Activated CD4-positive, alpha-beta T cell treated with anti-CD3 and anti-CD28 coated beads, Interleukin-2, amount 50 U/mL, for 1 hour (primary cell): ENCODE data around the gene IKBKG.
"Not testable (repeated sequence)": the region's sequence is repeated elsewhere in the genome, so short reads cannot be mapped to it uniquely, and the experiment has no call there.

ENCODE experiments used
- DNase-seq: peaks from one replicate; pipeline ENCODE4 v3.0.0-alpha.2; 2020

Gene IKBKG

GRCh38 chrX:154560326-154560725 is 12.9 kb downstream of the IKBKG start:
- DNase-seq = not testable (repeated sequence)

GRCh38 chrX:154562295-154562694 is 14.9 kb downstream of the IKBKG start:
- DNase-seq = not testable (repeated sequence)

- DNase-seq = not testable (repeated sequence)
Observed at GRCh38 chrX:154570361-154570760, 22.9 kb downstream of the IKBKG start.

- not testable (repeated sequence) for DNase-seq
Observed at GRCh38 chrX:154573061-154573460, 25.6 kb downstream of the IKBKG start.

GRCh38 chrX:154575076-154575475 is 27.7 kb downstream of the IKBKG start:
- DNase-seq = not testable (repeated sequence)

- not testable (repeated sequence) for DNase-seq
Observed at GRCh38 chrX:154582994-154583393, 35.6 kb downstream of the IKBKG start.

GRCh38 chrX:154584585-154585183 is 37.3 kb downstream of the IKBKG start, which contains the start of gene CTAG1A:
Gene CTAG1A, plus strand, starts transcription at chrX:154585133. Its CDS starts 74 bp downstream, at chrX:154585207.
- not testable (repeated sequence) for DNase-seq

GRCh38 chrX:154590415-154590814 is 43.0 kb downstream of the IKBKG start:
- DNase-seq = not testable (repeated sequence)

- DNase-seq = no peak
Observed at GRCh38 chrX:154592505-154592904, 45.1 kb downstream of the IKBKG start.

- no peak for DNase-seq
Observed at GRCh38 chrX:154593201-154593600, 45.8 kb downstream of the IKBKG start.

GRCh38 chrX:154594491-154594890 is 47.1 kb downstream of the IKBKG start:
- DNase-seq = no peak

- DNase-seq = no peak
Observed at GRCh38 chrX:154595559-154596249, 48.3 kb downstream of the IKBKG start.

- DNase-seq = no peak
Observed at GRCh38 chrX:154596290-154596929, 49.0 kb downstream of the IKBKG start.

GRCh38 chrX:154597221-154597620 is 49.8 kb downstream of the IKBKG start:
- no peak for DNase-seq

- DNase-seq = no peak
Observed at GRCh38 chrX:154598656-154599055, 51.2 kb downstream of the IKBKG start.

- no peak for DNase-seq
Observed at GRCh38 chrX:154599531-154599930, 52.1 kb downstream of the IKBKG start.

GRCh38 chrX:154600759-154601374 is 53.4 kb downstream of the IKBKG start:
- DNase-seq = no peak

GRCh38 chrX:154602226-154602625 is 54.8 kb downstream of the IKBKG start:
- no peak for DNase-seq

GRCh38 chrX:154602766-154603437 is 55.5 kb downstream of the IKBKG start:
- no peak for DNase-seq

- DNase-seq = no peak
Observed at GRCh38 chrX:154603438-154604430, 56.3 kb downstream of the IKBKG start.

GRCh38 chrX:154605566-154605965 is 58.1 kb downstream of the IKBKG start:
- no peak for DNase-seq

- no peak for DNase-seq
Observed at GRCh38 chrX:154607370-154607769, 60.0 kb downstream of the IKBKG start.
